NCI-H1694 treated with DMSO at 0.1 percent for 48 hours (cell line): ENCODE measurements around the gene EZH1.

Experiments used
- DNase-seq: peaks from one replicate; lab custom pipeline; 2025; lab: John Stamatoyannopoulos, UW

The EZH1 gene

GRCh38 chr17:42682722-42683403, 62.0 kb downstream of the EZH1 start:
- DNase-seq: peak; percentile 51

GRCh38 chr17:42681976-42682721, 62.7 kb downstream of the EZH1 start, which contains the start of gene CNTNAP1:
TSS of gene CNTNAP1 (plus strand) at chr17:42682531. CDS start at chr17:42682830, 299 bp downstream.
- DNase-seq: peak; percentile 62

GRCh38 chr17:42680331-42680808, 64.5 kb downstream of the EZH1 start:
- no peak for DNase-seq

- DNase-seq: peak; percentile 63
Measured at GRCh38 chr17:42679492-42680330, 65.1 kb downstream of the EZH1 start.

DNA sequence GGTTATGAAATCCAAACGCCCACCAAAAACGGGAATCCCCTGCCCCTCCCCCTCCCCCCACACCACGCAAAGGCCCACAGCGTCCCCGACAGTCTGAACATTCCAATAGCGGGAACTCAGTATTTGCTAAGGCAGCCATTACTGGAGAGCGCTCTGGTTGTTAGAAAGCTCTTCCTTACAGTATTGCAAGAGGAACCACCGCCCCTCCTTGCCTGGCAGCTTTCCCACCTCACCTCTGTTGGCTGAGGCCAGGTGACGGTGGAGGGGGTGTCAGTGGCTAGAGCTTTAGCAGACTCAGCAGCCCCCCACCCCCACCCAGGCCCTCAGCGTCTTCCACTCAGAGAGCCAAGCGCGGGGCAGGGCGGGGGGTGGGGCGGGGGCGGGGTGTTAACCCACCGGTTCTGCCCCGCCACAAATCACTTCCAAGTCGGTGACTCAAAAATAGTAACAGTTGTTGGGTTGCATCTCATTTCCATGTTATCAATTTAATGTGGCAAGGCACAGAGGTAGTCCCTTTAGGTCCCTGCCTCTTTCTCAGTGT, 65.8 kb downstream of the EZH1 start:
- DNase-seq: peak; percentile 79

DNA sequence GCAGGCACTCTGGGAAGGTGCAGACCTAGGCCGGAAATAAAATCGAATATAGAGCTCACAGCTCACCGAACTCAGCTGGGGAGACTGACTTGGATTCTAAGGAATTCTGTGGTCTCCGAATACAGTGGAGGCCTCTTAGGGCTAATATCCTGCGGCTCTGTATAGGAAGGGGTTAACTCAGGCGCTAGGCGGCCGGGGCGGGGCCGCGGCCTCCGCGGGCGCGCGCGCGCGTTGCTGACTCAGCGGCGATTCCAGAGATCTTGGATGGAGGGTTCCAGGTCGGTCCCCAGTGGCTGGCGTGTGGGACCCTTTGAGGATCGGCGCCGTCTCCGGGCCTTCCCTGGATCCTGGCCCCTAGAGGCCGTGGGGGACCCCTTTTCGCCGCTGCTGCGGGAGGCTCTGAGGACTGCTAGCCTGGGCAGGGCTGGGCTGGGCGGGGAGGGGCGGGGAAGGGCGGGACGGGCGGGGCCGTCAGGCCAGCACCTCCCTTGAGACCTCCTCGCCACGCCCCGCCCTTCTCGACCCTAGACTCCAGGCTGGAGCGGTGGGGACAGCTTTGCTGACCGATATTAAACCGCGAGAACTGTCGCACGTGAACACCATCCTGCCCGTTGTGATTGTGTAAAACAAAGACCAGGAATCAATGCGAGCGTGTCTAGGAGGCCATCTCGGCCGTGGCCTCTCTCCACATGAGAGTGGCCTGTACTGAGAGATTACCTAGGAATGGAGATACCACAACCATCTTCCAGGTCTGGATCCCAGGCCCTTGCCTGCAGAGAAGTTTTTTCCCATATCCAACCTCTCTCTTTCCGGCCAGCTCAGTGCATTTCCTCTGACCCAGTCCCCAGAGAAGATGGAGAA, 66.7 kb downstream of the EZH1 start:
- peak; percentile 82 for DNase-seq

- DNase-seq: peak; percentile 99
Measured at GRCh38 chr17:42677012-42677857, 67.6 kb downstream of the EZH1 start.

GRCh38 chr17:42676424-42677011, 68.3 kb downstream of the EZH1 start, which contains the start of gene PLEKHH3:
TSS of gene PLEKHH3 (minus strand) at chr17:42676994. CDS start at chr17:42676563, 431 bp downstream.
- DNase-seq: peak; percentile 40

GRCh38 chr17:42675965-42676423, 68.8 kb downstream of the EZH1 start:
- DNase-seq: no peak

DNA sequence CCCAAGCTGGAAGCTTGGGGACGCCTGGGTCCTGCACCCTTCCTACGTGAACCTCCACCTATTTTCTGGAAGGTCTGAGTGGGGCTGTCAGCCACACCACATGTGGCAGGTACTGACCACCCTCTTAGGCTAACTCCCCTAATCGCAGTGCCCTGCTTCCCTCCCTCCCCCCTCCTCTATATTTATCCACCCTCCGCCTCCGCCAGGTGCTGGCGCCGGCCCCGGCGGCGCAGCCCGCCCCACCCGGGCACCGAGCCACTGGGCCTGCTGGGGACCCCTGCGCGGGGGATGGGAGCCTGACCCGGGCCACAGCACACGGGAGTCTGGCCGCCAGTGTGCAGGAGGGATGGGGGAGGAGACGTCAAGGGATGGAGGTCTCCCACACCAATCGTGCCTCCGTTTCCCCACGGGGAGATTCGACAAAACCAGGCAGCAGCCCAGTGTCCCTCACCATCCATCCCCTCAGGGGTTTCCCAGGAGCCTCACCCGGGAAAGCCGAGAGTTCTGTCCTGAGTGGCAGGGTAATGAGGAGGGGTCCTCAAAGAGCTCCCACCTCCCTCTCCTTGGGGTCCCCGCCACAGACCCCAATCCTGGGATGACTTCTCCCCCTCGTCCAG, 69.4 kb downstream of the EZH1 start:
- DNase-seq: no peak

GRCh38 chr17:42674755-42675347, 70.0 kb downstream of the EZH1 start:
- DNase-seq: no peak

GRCh38 chr17:42673885-42674754, 70.7 kb downstream of the EZH1 start:
- peak; percentile 36 for DNase-seq

DNA sequence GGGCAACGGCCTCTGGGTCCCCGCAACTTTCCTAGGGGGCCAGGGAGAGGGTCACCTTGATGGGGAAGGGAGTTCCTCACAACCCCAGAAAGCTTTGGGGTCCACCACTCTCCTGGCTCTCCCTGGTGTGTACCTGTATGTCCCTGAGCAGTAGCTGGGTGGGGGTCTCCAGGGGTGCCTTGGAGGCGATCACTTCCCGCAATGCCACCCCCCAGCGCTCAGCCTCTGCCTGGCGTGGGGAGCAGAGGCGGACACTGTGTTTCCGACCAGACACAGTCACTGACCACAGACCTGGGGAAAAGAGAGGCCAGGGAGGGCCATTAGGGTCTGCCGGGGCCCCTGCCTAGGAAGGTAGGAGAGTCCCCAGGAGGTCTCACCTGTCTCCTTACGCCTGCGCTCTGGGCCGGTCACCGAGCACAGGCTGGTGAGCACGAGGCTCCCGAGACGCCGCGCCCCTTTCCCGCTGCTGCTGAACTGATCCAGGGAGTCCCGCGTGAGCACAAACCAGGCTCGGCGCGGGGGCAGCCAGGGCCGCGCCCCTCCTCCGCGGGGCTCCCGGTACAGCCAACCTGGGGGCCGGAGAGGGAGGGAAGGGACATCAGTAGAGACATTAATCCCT, 71.5 kb downstream of the EZH1 start:
- no peak for DNase-seq

DNA sequence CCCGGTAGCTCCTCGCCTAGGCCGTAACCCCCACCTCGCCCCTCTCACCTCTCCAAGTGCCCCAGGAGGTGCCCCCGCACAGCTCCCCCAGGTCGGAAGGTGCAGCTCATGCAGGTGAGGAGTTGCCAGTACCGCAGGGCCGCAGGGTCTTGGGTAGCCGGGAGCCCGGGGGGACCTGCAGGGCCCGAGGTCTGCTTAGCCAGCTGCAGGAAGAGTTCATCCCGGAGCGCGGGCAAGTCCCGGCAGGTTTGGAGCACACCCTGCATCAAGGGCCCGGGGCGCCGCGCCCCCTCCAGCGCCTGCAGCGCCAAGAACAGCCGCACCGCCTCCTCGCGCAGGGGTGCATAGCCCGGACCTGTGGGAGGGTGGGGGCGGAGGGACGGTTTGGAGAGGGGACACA, 72.8 kb downstream of the EZH1 start:
- peak; percentile 71 for DNase-seq

DNA sequence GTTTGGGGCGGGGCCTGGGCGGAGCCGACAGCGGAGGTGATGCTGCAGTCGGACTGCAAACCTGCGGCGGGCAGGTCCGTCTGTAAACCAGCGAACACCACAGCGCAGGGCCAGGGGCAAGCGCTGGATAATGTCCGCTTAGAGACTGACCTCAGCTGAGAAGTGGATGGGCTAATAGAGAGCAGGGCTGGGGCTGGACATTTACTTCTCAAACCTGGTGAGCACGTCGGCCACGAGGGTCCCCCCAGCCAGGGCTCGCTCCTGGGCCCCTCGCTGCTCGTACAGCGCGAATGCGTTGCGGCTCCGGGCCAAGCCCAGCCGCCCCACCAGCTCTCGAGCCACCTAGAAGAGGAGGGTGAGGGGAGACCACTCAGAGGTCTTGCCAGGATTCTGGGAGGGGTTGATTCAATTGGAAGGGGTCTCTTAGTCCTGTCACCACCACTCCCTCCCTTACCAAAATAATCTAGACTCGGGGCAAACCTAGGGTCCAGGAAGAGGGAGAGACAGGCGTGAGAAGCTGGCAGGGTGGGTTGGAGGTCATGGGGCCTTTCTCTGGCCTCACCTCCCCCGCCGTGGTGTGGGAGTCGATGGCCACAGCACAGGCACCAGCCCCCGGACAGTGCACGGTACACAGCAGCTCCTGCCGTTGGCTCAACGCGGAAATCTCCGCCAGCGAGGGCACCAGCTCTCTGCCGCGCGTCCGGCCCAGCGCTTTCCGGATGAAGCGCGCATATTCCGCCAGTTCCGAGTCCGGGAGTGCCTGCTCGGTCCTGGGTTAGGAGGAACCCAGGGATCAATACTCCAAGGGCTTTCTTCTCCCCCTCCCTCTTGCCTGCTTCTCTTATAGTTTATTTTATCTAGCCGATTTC, 73.8 kb downstream of the EZH1 start:
- DNase-seq: no peak
